ENCODE results near the gene MEGF8. TPM values are rescaled to one million over a fixed set of nuclear protein-coding genes. Genes with fewer than 3 reads are reported as not detected.
A peak's percentile ranks its signal among the peaks of the same experiment; 100 is the strongest.

MEGF8 gene
- total and polyA plus RNA-seq, 9 of the 15 experiments (the other 6 are each of a cell fraction or from before 2014, with no cell fraction given): 0.28 to 13.1 (median 3.0) TPM

GRCh38 chr19:42281827-42282762 lies 43.3 kb upstream of the MEGF8 start:
- DNase-seq (ENCODE audit: extremely low read depth in 1 of 4, low spot score in 3 of 4) (peak in 3 of 4 experiments; percentile 25 to 74 (median 62)), FAIRE-seq (peak; percentile 71), ATAC-seq (peak; percentile 2)
- intact Hi-C loops (cut with micrococcal nuclease) (no loop called here), in situ Hi-C loops (cut with MboI) (no loop called here)
- peak overlapping the region; percentile 97 for H3K4me2 ChIP-seq (ENCODE audit: insufficient read depth, low read length)
- H3K9ac ChIP-seq (ENCODE audit: insufficient read depth in 1 of 2, low read depth in 2 of 2, low read length in 2 of 2): peak overlapping the region; percentile 53 to 90
- peak overlapping the region; percentile 93 for H3K4me3 ChIP-seq
- H2AFZ ChIP-seq (ENCODE audit: low read depth, low read length): peak overlapping the region; percentile 56
- CTCF ChIA-PET (ENCODE audit: low intra/inter-chr PET ratio): no interaction called here
- no TSS peak for BruUV-seq (replicated peaks)
- POLR2A ChIA-PET: interaction anchor here (0.6 to 2.1 kb wide), 6 partner anchors 8 to 144 kb away, joined by 3 to 10 read pairs (median 4); partner anchors contain the start of genes CIC and PRR19
- peaks cover 49 to 83% of the 10 kb centered on the region in 2 experiments for H3K4me1 ChIP-seq (replicated peaks in 1 of 2; ENCODE audit: control insufficient read depth in 2 of 2, insufficient read depth in 2 of 2, low read length in 2 of 2)
- peaks cover 69% of the 10 kb centered on the region for H3K79me2 ChIP-seq (ENCODE audit: control insufficient read depth, insufficient read depth, low read length)
- H3K27ac ChIP-seq (ENCODE audit: extremely low read depth, low read depth, low read length): peak overlapping the region; percentile 79
- H4K20me1 ChIP-seq (replicated peaks; ENCODE audit: control insufficient read depth, insufficient read depth, low read length): 0 out of 2 replicates have a peak, but pooled peaks cover 8% of the 10 kb centered on the region
- WGBS (ENCODE audit: insufficient coverage, low coverage, missing lambda C conversion rate): 11% methylated on average over 7 of the region's 7 CpGs
- H3K27me3 ChIP-seq (ENCODE audit: control insufficient read depth in 2 of 2, insufficient read depth in 2 of 2, low read length in 2 of 2): no peaks in the 10 kb centered on the region; a peak in 1 of 5 replicates
- H3K36me3 ChIP-seq (ENCODE audit: control insufficient read depth, insufficient read depth, low read length): peaks cover 9% of the 10 kb centered on the region; the same call in 2 of the 3 replicates
- no peaks in the 10 kb centered on the region for H3K9me1 ChIP-seq (ENCODE audit: control insufficient read depth, insufficient read depth, low read length)
- no peaks in the 10 kb centered on the region for H3K9me3 ChIP-seq (replicated peaks; ENCODE audit: control insufficient read depth, insufficient read depth, low read depth, low read length)
- no peak for TF ChIP-seq ZNF77 (CRISPR knock-in tag; IDR thresholded peaks at IDR 0.05)
- no peak for TF ChIP-seq ZNF445 (CRISPR knock-in tag; IDR thresholded peaks at IDR 0.05; ENCODE audit: low read depth)
- TF ChIP-seq, protein P1, sequence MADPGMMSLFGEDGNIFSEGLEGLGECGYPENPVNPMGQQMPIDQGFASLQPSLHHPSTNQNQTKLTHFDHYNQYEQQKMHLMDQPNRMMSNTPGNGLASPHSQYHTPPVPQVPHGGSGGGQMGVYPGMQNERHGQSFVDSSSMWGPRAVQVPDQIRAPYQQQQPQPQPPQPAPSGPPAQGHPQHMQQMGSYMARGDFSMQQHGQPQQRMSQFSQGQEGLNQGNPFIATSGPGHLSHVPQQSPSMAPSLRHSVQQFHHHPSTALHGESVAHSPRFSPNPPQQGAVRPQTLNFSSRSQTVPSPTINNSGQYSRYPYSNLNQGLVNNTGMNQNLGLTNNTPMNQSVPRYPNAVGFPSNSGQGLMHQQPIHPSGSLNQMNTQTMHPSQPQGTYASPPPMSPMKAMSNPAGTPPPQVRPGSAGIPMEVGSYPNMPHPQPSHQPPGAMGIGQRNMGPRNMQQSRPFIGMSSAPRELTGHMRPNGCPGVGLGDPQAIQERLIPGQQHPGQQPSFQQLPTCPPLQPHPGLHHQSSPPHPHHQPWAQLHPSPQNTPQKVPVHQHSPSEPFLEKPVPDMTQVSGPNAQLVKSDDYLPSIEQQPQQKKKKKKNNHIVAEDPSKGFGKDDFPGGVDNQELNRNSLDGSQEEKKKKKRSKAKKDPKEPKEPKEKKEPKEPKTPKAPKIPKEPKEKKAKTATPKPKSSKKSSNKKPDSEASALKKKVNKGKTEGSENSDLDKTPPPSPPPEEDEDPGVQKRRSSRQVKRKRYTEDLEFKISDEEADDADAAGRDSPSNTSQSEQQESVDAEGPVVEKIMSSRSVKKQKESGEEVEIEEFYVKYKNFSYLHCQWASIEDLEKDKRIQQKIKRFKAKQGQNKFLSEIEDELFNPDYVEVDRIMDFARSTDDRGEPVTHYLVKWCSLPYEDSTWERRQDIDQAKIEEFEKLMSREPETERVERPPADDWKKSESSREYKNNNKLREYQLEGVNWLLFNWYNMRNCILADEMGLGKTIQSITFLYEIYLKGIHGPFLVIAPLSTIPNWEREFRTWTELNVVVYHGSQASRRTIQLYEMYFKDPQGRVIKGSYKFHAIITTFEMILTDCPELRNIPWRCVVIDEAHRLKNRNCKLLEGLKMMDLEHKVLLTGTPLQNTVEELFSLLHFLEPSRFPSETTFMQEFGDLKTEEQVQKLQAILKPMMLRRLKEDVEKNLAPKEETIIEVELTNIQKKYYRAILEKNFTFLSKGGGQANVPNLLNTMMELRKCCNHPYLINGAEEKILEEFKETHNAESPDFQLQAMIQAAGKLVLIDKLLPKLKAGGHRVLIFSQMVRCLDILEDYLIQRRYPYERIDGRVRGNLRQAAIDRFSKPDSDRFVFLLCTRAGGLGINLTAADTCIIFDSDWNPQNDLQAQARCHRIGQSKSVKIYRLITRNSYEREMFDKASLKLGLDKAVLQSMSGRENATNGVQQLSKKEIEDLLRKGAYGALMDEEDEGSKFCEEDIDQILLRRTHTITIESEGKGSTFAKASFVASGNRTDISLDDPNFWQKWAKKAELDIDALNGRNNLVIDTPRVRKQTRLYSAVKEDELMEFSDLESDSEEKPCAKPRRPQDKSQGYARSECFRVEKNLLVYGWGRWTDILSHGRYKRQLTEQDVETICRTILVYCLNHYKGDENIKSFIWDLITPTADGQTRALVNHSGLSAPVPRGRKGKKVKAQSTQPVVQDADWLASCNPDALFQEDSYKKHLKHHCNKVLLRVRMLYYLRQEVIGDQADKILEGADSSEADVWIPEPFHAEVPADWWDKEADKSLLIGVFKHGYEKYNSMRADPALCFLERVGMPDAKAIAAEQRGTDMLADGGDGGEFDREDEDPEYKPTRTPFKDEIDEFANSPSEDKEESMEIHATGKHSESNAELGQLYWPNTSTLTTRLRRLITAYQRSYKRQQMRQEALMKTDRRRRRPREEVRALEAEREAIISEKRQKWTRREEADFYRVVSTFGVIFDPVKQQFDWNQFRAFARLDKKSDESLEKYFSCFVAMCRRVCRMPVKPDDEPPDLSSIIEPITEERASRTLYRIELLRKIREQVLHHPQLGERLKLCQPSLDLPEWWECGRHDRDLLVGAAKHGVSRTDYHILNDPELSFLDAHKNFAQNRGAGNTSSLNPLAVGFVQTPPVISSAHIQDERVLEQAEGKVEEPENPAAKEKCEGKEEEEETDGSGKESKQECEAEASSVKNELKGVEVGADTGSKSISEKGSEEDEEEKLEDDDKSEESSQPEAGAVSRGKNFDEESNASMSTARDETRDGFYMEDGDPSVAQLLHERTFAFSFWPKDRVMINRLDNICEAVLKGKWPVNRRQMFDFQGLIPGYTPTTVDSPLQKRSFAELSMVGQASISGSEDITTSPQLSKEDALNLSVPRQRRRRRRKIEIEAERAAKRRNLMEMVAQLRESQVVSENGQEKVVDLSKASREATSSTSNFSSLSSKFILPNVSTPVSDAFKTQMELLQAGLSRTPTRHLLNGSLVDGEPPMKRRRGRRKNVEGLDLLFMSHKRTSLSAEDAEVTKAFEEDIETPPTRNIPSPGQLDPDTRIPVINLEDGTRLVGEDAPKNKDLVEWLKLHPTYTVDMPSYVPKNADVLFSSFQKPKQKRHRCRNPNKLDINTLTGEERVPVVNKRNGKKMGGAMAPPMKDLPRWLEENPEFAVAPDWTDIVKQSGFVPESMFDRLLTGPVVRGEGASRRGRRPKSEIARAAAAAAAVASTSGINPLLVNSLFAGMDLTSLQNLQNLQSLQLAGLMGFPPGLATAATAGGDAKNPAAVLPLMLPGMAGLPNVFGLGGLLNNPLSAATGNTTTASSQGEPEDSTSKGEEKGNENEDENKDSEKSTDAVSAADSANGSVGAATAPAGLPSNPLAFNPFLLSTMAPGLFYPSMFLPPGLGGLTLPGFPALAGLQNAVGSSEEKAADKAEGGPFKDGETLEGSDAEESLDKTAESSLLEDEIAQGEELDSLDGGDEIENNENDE (IDR thresholded peaks at IDR 0.05; ENCODE audit: low read depth, low read length): no peak
- no peak for TF ChIP-seq NCOR1 (IDR thresholded peaks at IDR 0.05)
- TF ChIP-seq FOXO4 (CRISPR knock-in tag; IDR thresholded peaks at IDR 0.05): no peak
- TF ChIP-seq EHMT2 (IDR thresholded peaks at IDR 0.05): no peak

Data from K562 (cell line).